ENCODE data around the gene HSD3B2. TPM values are rescaled to one million over a fixed set of nuclear protein-coding genes. Genes with fewer than 3 reads are reported as not detected.

Gene HSD3B2
- total RNA-seq, 1 experiment from 2014 or later, result 1.0 TPM

DNA sequence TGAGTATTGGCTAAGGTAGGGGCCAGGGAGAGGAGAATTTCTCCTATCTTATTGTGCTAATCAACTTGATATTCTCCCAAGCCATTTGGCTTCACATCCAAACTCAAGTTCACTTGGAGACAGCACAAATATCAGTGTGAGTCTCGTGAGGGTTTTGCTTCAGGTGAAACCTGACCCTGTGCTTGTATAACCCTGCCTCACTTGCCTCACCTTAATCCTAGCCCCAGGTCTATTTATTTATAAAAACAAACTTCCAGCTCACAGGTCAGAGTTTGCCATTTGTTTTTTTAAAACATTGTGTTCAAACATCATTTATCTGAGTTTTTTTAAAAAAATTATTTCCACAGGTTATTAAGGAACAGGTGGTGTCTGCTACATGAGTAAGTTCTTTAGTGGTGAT is 26.5 kb upstream of the HSD3B2 start:
- ChIA-PET CTCF (interaction anchor here (1.1 to 2.8 kb wide), 2 partner anchors 16 to 112 kb away, joined by 7 to 16 read pairs; no protein-coding TSS in a partner anchor), POLR2A (no interaction called here)
- peak; percentile 13; the same call in 1 of the 2 replicates for ATAC-seq
- no peaks in the 10 kb centered on the region for H3K36me3 Mint-ChIP-seq
- no peak overlapping the region for H3K4me3 Mint-ChIP-seq
- peaks cover 9% of the 10 kb centered on the region for H3K4me1 Mint-ChIP-seq
- no peaks in the 10 kb centered on the region; the same call in 1 of the 2 replicates for H3K27me3 Mint-ChIP-seq (ENCODE audit: low read depth)
- no peak for DNase-seq (ENCODE audit: low spot score)
- TF ChIP-seq FOXJ3 (CRISPR knock-in tag; IDR thresholded peaks at IDR 0.05; ENCODE audit: borderline replicate concordance), result no peak
- TF ChIP-seq, protein P1, sequence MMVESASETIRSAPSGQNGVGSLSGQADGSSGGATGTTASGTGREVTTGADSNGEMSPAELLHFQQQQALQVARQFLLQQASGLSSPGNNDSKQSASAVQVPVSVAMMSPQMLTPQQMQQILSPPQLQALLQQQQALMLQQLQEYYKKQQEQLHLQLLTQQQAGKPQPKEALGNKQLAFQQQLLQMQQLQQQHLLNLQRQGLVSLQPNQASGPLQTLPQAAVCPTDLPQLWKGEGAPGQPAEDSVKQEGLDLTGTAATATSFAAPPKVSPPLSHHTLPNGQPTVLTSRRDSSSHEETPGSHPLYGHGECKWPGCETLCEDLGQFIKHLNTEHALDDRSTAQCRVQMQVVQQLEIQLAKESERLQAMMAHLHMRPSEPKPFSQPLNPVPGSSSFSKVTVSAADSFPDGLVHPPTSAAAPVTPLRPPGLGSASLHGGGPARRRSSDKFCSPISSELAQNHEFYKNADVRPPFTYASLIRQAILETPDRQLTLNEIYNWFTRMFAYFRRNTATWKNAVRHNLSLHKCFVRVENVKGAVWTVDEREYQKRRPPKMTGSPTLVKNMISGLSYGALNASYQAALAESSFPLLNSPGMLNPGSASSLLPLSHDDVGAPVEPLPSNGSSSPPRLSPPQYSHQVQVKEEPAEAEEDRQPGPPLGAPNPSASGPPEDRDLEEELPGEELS (CRISPR knock-in tag; IDR thresholded peaks at IDR 0.05), result no peak
- no peak for TF ChIP-seq ZNF219 (CRISPR knock-in tag; IDR thresholded peaks at IDR 0.05; ENCODE audit: borderline replicate concordance)
- TF ChIP-seq, protein P2, sequence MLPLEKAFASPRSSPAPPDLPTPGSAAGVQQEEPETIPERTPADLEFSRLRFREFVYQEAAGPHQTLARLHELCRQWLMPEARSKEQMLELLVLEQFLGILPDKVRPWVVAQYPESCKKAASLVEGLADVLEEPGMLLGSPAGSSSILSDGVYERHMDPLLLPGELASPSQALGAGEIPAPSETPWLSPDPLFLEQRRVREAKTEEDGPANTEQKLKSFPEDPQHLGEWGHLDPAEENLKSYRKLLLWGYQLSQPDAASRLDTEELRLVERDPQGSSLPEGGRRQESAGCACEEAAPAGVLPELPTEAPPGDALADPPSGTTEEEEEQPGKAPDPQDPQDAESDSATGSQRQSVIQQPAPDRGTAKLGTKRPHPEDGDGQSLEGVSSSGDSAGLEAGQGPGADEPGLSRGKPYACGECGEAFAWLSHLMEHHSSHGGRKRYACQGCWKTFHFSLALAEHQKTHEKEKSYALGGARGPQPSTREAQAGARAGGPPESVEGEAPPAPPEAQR (CRISPR knock-in tag; IDR thresholded peaks at IDR 0.05), result no peak
- TF ChIP-seq PRRX2 (CRISPR knock-in tag; IDR thresholded peaks at IDR 0.05), result no peak
- TF ChIP-seq ETV6 (CRISPR knock-in tag; IDR thresholded peaks at IDR 0.05), result no peak
- TF ChIP-seq ELF4 (CRISPR knock-in tag; IDR thresholded peaks at IDR 0.05; ENCODE audit: low read depth), result no peak
- TF ChIP-seq, protein P3, sequence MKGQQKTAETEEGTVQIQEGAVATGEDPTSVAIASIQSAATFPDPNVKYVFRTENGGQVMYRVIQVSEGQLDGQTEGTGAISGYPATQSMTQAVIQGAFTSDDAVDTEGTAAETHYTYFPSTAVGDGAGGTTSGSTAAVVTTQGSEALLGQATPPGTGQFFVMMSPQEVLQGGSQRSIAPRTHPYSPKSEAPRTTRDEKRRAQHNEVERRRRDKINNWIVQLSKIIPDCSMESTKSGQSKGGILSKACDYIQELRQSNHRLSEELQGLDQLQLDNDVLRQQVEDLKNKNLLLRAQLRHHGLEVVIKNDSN (CRISPR knock-in tag; IDR thresholded peaks at IDR 0.05), result no peak
- TF ChIP-seq GABPB1 (CRISPR knock-in tag; IDR thresholded peaks at IDR 0.05), result no peak
- TF ChIP-seq, protein P4, sequence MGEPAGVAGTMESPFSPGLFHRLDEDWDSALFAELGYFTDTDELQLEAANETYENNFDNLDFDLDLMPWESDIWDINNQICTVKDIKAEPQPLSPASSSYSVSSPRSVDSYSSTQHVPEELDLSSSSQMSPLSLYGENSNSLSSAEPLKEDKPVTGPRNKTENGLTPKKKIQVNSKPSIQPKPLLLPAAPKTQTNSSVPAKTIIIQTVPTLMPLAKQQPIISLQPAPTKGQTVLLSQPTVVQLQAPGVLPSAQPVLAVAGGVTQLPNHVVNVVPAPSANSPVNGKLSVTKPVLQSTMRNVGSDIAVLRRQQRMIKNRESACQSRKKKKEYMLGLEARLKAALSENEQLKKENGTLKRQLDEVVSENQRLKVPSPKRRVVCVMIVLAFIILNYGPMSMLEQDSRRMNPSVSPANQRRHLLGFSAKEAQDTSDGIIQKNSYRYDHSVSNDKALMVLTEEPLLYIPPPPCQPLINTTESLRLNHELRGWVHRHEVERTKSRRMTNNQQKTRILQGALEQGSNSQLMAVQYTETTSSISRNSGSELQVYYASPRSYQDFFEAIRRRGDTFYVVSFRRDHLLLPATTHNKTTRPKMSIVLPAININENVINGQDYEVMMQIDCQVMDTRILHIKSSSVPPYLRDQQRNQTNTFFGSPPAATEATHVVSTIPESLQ (CRISPR knock-in tag; IDR thresholded peaks at IDR 0.05), result no peak
- TF ChIP-seq RELA (CRISPR knock-in tag; IDR thresholded peaks at IDR 0.05; ENCODE audit: borderline replicate concordance), result no peak
- no peak for TF ChIP-seq CBFB (CRISPR knock-in tag; IDR thresholded peaks at IDR 0.05; ENCODE audit: low read depth)
- TF ChIP-seq, protein P5, sequence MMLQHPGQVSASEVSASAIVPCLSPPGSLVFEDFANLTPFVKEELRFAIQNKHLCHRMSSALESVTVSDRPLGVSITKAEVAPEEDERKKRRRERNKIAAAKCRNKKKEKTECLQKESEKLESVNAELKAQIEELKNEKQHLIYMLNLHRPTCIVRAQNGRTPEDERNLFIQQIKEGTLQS (CRISPR knock-in tag; conservative IDR thresholded peaks at IDR 0.05), result no peak
- TF ChIP-seq SMAD4 (CRISPR knock-in tag; IDR thresholded peaks at IDR 0.05), result no peak
- no peak for TF ChIP-seq SP1 (CRISPR knock-in tag; conservative IDR thresholded peaks at IDR 0.05)
- no peak for TF ChIP-seq TEAD4 (CRISPR knock-in tag; IDR thresholded peaks at IDR 0.05)
- no peaks in the 10 kb centered on the region for H3K9me3 Mint-ChIP-seq
- H3K27ac Mint-ChIP-seq, result no peak overlapping the region

DNA sequence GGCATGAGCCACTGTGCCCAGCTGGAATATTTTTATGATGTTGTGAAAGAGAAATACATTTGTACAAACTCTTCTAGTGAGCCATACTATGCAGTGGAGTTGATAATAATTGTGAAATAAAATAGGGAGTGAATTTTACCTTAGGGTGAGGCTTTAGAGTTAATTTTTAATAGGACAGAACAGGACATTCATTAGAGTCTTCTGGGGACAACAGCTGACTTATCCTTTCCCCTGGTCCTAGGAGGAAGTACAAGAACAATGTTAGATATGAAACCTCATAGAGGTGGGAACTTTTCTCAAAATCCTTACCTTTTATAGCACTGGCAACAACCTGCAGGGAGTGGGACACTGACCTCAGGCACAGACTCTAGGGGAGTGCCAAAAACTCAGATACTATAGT is 24.4 kb upstream of the HSD3B2 start:
- ATAC-seq (no peak), DNase-seq (ENCODE audit: low spot score) (no peak)
- Mint-ChIP-seq H3K36me3 (no peaks in the 10 kb centered on the region), H3K4me1 (peaks cover 9% of the 10 kb centered on the region), H3K9me3 (no peaks in the 10 kb centered on the region), H3K27me3 (ENCODE audit: low read depth) (no peaks in the 10 kb centered on the region; the same call in none of the 2 replicates), H3K4me3 (no peak overlapping the region), H3K27ac (no peak overlapping the region)
- CTCF ChIA-PET, result no interaction called here
- POLR2A ChIA-PET, result no interaction called here
- TF ChIP-seq, protein P6, sequence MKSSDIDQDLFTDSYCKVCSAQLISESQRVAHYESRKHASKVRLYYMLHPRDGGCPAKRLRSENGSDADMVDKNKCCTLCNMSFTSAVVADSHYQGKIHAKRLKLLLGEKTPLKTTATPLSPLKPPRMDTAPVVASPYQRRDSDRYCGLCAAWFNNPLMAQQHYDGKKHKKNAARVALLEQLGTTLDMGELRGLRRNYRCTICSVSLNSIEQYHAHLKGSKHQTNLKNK (CRISPR knock-in tag; IDR thresholded peaks at IDR 0.05), result no peak
- no peak for TF ChIP-seq ESRRA (CRISPR knock-in tag; IDR thresholded peaks at IDR 0.05; ENCODE audit: borderline replicate concordance)
- no peak for TF ChIP-seq NFYB (CRISPR knock-in tag; conservative IDR thresholded peaks at IDR 0.05; ENCODE audit: low read depth)
- no peak for TF ChIP-seq HMGA2 (CRISPR knock-in tag; IDR thresholded peaks at IDR 0.05)
- TF ChIP-seq, protein P7, sequence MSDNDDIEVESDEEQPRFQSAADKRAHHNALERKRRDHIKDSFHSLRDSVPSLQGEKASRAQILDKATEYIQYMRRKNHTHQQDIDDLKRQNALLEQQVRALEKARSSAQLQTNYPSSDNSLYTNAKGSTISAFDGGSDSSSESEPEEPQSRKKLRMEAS (CRISPR knock-in tag; IDR thresholded peaks at IDR 0.05), result no peak
- TF ChIP-seq, protein P8, sequence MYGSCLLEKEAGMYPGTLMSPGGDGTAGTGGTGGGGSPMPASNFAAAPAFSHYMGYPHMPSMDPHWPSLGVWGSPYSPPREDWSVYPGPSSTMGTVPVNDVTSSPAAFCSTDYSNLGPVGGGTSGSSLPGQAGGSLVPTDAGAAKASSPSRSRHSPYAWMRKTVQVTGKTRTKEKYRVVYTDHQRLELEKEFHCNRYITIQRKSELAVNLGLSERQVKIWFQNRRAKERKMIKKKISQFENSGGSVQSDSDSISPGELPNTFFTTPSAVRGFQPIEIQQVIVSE (CRISPR knock-in tag; IDR thresholded peaks at IDR 0.05; ENCODE audit: borderline replicate concordance), result no peak

All from WTC11 (cell line).